IPS DF 6.9 (cell line): Measurements from ENCODE around the gene PLEKHA8.

Experiments used
- DNase-seq: peaks from one replicate; pipeline ENCODE4 v3.0.0-alpha.2; 2013; ENCODE audit warnings: low read depth, low spot score
- H3K27ac ChIP-seq: one replicate; pipeline ENCODE4 v1.5.1; 2013; ENCODE audit warnings: low read length, control low read depth
- H3K27me3 ChIP-seq: 2 replicates; pipeline ENCODE4 v1.6.1; 2013; ENCODE audit warnings: mild to moderate bottlenecking, low read length; ENCODE audit not compliant: control insufficient read depth, insufficient read depth
- H3K36me3 ChIP-seq: 2 replicates; pipeline ENCODE4 v1.6.1; 2013; ENCODE audit warnings: low read length; ENCODE audit not compliant: control insufficient read depth, insufficient read depth
- H3K4me1 ChIP-seq: 2 replicates; pipeline ENCODE4 v1.6.1; 2013; ENCODE audit warnings: low read length; ENCODE audit not compliant: control insufficient read depth, insufficient read depth
- H3K4me3 ChIP-seq: 2 replicates; pipeline ENCODE4 v1.5.1; 2013; ENCODE audit warnings: mild to moderate bottlenecking, low read length
- H3K9me3 ChIP-seq: 2 replicates; pipeline ENCODE4 v1.6.1; 2013; ENCODE audit warnings: low read length, inconsistent platforms; ENCODE audit not compliant: control insufficient read depth, insufficient read depth
- WGBS: extraction: QIAGEN DNeasy Blood & Tissue Kit; methylation state at CpG from one replicate; pipeline ENCODE4 v1.1.7; 2013; ENCODE audit warnings: mixed read lengths, missing lambda C conversion rate; ENCODE audit not compliant: insufficient read length, insufficient coverage; 5-methylcytosine and 5-hydroxymethylcytosine counted together

The PLEKHA8 gene

GRCh38 chr7:30022991-30023390, 5.2 kb upstream of the PLEKHA8 start:
- Histone ChIP-seq H3K36me3 (no peaks in the 10 kb centered on the region), H3K9me3 (no peaks in the 10 kb centered on the region), H3K4me3 (no peak overlapping the region), H3K27ac (no peak overlapping the region), H3K27me3 (no peaks in the 10 kb centered on the region), H3K4me1 (no peaks in the 10 kb centered on the region)
- DNase-seq, result no peak

- H3K27ac ChIP-seq, result no peak overlapping the region
- no CpG with 5 or more reads among the region's 6 CpGs for WGBS
Observed at GRCh38 chr7:30023524-30023923, 4.7 kb upstream of the PLEKHA8 start.

GRCh38 chr7:30026229-30027064, 1.8 kb upstream of the PLEKHA8 start, which contains the start of gene FKBP14:
FKBP14 (minus strand) TSS chr7:30026702; CDS start chr7:30026508, 194 bp downstream.
- peak; percentile 100 for DNase-seq
- no peaks in the 10 kb centered on the region for H3K9me3 ChIP-seq
- H3K36me3 ChIP-seq, result no peaks in the 10 kb centered on the region
- no peaks in the 10 kb centered on the region for H3K27me3 ChIP-seq
- H3K27ac ChIP-seq, result no peak within 1 kb of the TSS
- H3K4me1 ChIP-seq, result no peaks in the 10 kb centered on the region; the same call in 1 of the 2 replicates
- peak within 1 kb of the TSS; percentile 97; the same call in 1 of the 2 replicates for H3K4me3 ChIP-seq
- WGBS, result no CpG with 5 or more reads among the region's 35 CpGs

More at GRCh38 chr7:30023524-30023923, 4.7 kb upstream of the PLEKHA8 start:
- Histone ChIP-seq H3K4me1 (no peaks in the 10 kb centered on the region; the same call in 1 of the 2 replicates), H3K9me3 (no peaks in the 10 kb centered on the region), H3K36me3 (no peaks in the 10 kb centered on the region), H3K27me3 (no peaks in the 10 kb centered on the region), H3K4me3 (no peak overlapping the region)
- DNase-seq, result no peak

- Histone ChIP-seq H3K4me3 (peak overlapping the region; percentile 74; the same call in 1 of the 2 replicates), H3K9me3 (no peaks in the 10 kb centered on the region), H3K27ac (no peak overlapping the region), H3K36me3 (no peaks in the 10 kb centered on the region), H3K27me3 (no peaks in the 10 kb centered on the region), H3K4me1 (no peaks in the 10 kb centered on the region; the same call in 1 of the 2 replicates)
- DNase-seq, result no peak
- no CpG with 5 or more reads among the region's 10 CpGs for WGBS
Observed at GRCh38 chr7:30027065-30027456, 1.2 kb upstream of the PLEKHA8 start.

GRCh38 chr7:30027740-30028215, 434 bp upstream of the PLEKHA8 start:
- DNase-seq, result no peak
- Histone ChIP-seq H3K36me3 (no peaks in the 10 kb centered on the region), H3K9me3 (no peaks in the 10 kb centered on the region), H3K4me1 (no peaks in the 10 kb centered on the region; the same call in 1 of the 2 replicates), H3K27ac (no peak overlapping the region), H3K27me3 (no peaks in the 10 kb centered on the region), H3K4me3 (peak overlapping the region; percentile 96; the same call in 1 of the 2 replicates)
- WGBS, result no CpG with 5 or more reads among the region's 9 CpGs

GRCh38 chr7:30028749-30029635, 780 bp downstream of the PLEKHA8 start:
- no peaks in the 10 kb centered on the region for H3K27me3 ChIP-seq
- no peaks in the 10 kb centered on the region for H3K36me3 ChIP-seq
- DNase-seq, result no peak
- H3K4me1 ChIP-seq, result no peaks in the 10 kb centered on the region; the same call in 1 of the 2 replicates
- no CpG with 5 or more reads among the region's 42 CpGs for WGBS
- H3K9me3 ChIP-seq, result no peaks in the 10 kb centered on the region
- peak overlapping the region; percentile 96 for H3K4me3 ChIP-seq
- H3K27ac ChIP-seq, result no peak overlapping the region

- WGBS, result no CpG with 5 or more reads among the region's 6 CpGs
- H3K27me3 ChIP-seq, result no peaks in the 10 kb centered on the region
- peak overlapping the region; percentile 2; the same call in 1 of the 2 replicates for H3K4me3 ChIP-seq
- DNase-seq, result no peak
- H3K4me1 ChIP-seq, result no peaks in the 10 kb centered on the region; the same call in 1 of the 2 replicates
- H3K27ac ChIP-seq, result no peak overlapping the region
- no peaks in the 10 kb centered on the region for H3K9me3 ChIP-seq
- no peaks in the 10 kb centered on the region for H3K36me3 ChIP-seq
Observed at GRCh38 chr7:30029696-30030095, 1.5 kb downstream of the PLEKHA8 start.

- Histone ChIP-seq H3K27me3 (no peaks in the 10 kb centered on the region), H3K36me3 (no peaks in the 10 kb centered on the region), H3K4me1 (no peaks in the 10 kb centered on the region; the same call in 1 of the 2 replicates), H3K4me3 (no peak overlapping the region), H3K9me3 (no peaks in the 10 kb centered on the region), H3K27ac (no peak overlapping the region)
- WGBS, result no CpG with 5 or more reads among the region's 4 CpGs
- no peak for DNase-seq
Observed at GRCh38 chr7:30032310-30033125, 4.3 kb downstream of the PLEKHA8 start.

- Histone ChIP-seq H3K4me3 (no peak overlapping the region), H3K36me3 (no peaks in the 10 kb centered on the region), H3K4me1 (no peaks in the 10 kb centered on the region), H3K9me3 (no peaks in the 10 kb centered on the region), H3K27me3 (no peaks in the 10 kb centered on the region), H3K27ac (no peak overlapping the region)
- no peak for DNase-seq
- no CpG with 5 or more reads among the region's 3 CpGs for WGBS
Observed at GRCh38 chr7:30034501-30034900, 6.3 kb downstream of the PLEKHA8 start.
